IPS-20b (cell line): Measurements from ENCODE around the gene GSK3B.
"Not testable (repeated sequence)": the region's sequence is repeated elsewhere in the genome, so short reads cannot be mapped to it uniquely, and the experiment has no call there.

Source experiments
- H3K27ac ChIP-seq: one replicate; pipeline ENCODE4 v1.5.1; 2013; ENCODE audit warnings: low read length
- H3K27me3 ChIP-seq: 2 replicates; pipeline ENCODE4 v1.6.1; 2013; ENCODE audit warnings: mild to moderate bottlenecking, low read length, inconsistent platforms; ENCODE audit not compliant: insufficient read depth
- H3K36me3 ChIP-seq: 2 replicates; pipeline ENCODE4 v1.6.1; 2013; ENCODE audit warnings: low read depth, mild to moderate bottlenecking, inconsistent platforms, low read length, moderate library complexity; ENCODE audit not compliant: insufficient read depth
- H3K4me1 ChIP-seq: 2 replicates; pipeline ENCODE4 v1.6.1; 2013; ENCODE audit warnings: mild to moderate bottlenecking, control low read depth, inconsistent platforms, low read length, moderate library complexity; ENCODE audit not compliant: insufficient read depth
- H3K4me3 ChIP-seq: 2 replicates; pipeline ENCODE4 v1.5.1; 2013; ENCODE audit warnings: mild to moderate bottlenecking, low read length, inconsistent platforms
- H3K9ac ChIP-seq: 2 replicates; pipeline ENCODE4 v1.6.1; 2013; ENCODE audit warnings: low read depth, mild to moderate bottlenecking, inconsistent platforms, low read length, moderate library complexity
- H3K9me3 ChIP-seq: 2 replicates; pipeline ENCODE4 v1.6.1; 2013; ENCODE audit warnings: mild to moderate bottlenecking, low read depth, low read length, inconsistent platforms; ENCODE audit not compliant: insufficient read depth

Gene GSK3B

DNA sequence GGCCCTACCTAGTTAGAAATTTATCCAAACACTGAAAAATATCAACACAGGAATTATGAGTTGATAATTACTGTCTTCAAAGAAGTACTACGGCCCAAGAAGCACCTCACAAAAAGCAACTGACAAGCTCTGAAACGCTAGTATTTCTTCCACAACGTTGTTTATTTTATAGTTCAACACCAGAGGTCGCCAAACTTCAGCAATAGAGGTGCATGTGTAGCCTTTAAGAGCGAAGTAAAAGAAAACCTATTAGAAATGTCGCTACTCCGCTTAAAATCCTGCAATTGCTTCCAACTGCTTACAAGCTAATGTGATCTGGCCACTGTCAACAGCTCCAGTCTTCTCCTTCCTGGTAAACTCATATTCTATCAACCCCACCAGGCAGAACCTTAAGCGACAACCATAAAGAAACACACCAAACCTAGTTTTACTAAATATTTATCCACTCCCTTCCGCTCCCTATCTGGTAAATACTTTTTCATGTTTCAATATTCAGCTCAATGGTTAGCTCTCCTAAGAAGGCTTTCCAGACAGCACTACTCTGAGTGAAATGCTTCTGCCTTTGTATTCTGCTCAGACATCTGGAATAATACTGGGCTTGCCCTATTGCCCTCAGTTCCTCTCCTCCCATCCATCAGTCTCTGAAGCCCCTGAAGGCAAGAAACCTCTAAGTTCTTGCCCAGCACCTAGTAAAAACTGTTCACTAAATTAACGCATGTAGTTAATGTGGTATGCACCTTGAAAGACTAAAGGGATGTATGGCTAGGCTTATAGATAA, 202.1 kb downstream of the GSK3B start:
- Histone ChIP-seq H3K27me3 (no peaks in the 10 kb centered on the region), H3K36me3 (peaks cover 13% of the 10 kb centered on the region), H3K4me1 (no peaks in the 10 kb centered on the region), H3K27ac (no peak overlapping the region), H3K4me3 (no peak overlapping the region), H3K9ac (no peak overlapping the region), H3K9me3 (peaks cover 10% of the 10 kb centered on the region; the same call in 1 of the 2 replicates)

DNA sequence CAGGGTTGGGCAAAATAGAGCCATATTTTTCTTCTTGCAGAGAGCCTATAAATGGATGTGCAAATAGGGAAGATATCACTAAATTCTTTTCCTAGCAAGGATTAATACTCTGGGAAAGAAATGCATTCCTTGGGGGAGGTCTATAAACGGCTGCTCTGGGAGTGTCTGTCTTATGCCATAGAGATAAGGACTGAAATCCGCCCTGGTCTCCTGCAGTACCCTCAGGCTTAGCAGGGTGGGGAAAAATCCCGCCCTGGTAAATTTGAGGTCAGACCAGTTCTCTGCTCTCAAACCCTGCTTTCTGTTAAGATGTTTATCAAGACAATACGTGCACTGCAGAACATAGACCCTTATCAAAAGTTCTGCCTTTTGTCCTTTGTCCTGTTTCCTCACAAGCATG, 205.6 kb downstream of the GSK3B start:
- Histone ChIP-seq H3K9me3 (peaks cover 10% of the 10 kb centered on the region; the same call in 1 of the 2 replicates), H3K36me3 (peaks cover 19% of the 10 kb centered on the region)
- not testable (repeated sequence) for H3K27ac ChIP-seq, H3K4me1 ChIP-seq, H3K27me3 ChIP-seq, H3K9ac ChIP-seq, H3K4me3 ChIP-seq

DNA sequence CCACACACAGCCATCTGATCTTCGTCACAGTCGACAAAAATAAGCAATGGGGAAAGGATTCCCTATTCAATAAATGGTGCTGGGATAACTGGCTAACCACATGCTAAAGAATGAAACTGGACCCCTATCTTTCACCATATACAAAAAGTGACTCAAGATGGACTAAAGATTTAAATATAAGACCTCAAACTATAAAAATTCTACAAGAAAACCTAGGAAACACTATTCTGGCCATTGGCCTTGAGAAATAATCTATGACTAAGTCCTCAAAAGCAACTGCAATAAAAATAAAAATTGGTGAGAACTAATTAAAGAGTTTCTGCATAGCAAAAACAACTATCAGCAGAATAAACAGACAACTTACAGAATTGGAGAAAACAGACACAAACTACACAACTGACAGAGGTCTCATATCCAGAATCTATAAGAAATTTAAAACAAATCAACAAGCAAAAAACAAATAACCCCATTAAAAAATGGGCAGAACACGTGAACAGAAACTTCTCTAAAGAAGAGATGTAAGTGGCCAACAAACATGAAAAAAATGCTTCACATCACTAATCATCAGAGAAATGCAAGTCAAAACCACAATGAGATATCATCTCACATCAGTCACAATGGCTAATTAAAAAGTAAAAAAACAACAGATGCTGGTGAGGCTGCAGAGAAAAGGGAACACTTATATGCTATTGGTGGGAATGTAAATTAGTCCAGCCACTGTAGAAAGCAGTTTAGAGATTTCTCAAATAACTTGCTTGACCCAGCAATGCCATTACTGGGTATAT, 208.3 kb downstream of the GSK3B start:
- H3K9me3 ChIP-seq, result peaks cover 10% of the 10 kb centered on the region; the same call in 1 of the 2 replicates
- no peak overlapping the region for H3K27ac ChIP-seq
- H3K4me1 ChIP-seq, result no peaks in the 10 kb centered on the region
- no peak overlapping the region for H3K4me3 ChIP-seq
- peaks cover 30% of the 10 kb centered on the region for H3K36me3 ChIP-seq
- H3K27me3 ChIP-seq, result no peaks in the 10 kb centered on the region
- H3K9ac ChIP-seq, result no peak overlapping the region

DNA sequence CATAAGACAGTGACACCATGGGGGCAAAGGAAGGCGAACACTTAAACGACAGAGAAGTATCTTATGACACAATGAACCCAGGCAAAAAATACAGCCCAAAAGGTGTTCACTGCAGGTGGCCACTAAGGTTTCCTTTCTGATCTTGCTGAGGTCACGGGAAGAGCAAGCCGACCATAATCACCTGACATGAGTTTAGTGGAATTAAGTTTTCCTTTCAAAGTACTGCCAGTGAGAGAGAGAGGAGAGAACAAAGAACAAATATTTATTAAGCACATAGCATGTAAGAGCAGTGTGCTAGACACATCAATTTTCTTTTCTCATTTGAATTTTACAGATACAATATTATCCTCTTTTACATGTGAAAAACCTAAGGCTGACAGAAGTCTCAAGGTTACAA, 210.1 kb downstream of the GSK3B start:
- peaks cover 5% of the 10 kb centered on the region; the same call in 1 of the 2 replicates for H3K9me3 ChIP-seq
- no peaks in the 10 kb centered on the region for H3K4me1 ChIP-seq
- H3K27ac ChIP-seq, result no peak overlapping the region
- H3K36me3 ChIP-seq, result peaks cover 36% of the 10 kb centered on the region
- no peaks in the 10 kb centered on the region for H3K27me3 ChIP-seq
- no peak overlapping the region for H3K4me3 ChIP-seq
- no peak overlapping the region for H3K9ac ChIP-seq

DNA sequence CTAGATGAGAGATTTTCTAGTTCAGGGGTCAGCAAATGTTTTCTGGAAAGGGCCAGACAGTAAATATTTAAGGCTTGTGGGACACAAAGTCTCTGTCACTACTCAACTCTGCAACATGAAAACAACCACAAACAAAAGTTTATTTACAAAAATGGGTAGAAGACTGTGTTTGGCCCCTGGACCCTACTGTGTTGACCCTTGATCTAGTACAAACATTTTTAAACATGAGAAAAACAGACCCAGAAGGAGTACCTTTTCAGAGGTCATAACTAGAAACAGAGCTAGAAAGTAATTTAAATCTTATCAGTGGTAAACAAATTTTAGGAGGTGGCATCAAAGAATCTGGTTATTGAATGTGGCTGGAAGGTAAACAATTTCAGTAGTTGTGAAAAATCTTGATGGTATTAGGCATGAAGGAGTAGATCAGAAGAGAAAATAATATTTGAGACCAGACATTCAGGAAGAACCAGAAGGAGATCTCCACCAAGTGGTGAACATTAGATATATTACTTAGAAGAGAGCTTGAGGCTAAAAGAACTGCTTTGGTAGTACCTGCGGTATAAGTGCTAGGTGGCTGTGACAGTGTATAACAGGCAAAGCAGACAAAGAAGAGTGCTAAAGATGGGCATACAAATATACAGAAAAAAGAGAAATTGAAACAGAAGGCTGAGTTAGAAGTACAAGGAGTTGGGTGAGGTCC, 210.6 kb downstream of the GSK3B start:
- Histone ChIP-seq H3K9ac (no peak overlapping the region), H3K27ac (no peak overlapping the region), H3K4me3 (no peak overlapping the region), H3K27me3 (no peaks in the 10 kb centered on the region), H3K9me3 (peaks cover under 1% of the 10 kb centered on the region; the same call in 1 of the 2 replicates), H3K36me3 (peaks cover 32% of the 10 kb centered on the region), H3K4me1 (no peaks in the 10 kb centered on the region)

DNA sequence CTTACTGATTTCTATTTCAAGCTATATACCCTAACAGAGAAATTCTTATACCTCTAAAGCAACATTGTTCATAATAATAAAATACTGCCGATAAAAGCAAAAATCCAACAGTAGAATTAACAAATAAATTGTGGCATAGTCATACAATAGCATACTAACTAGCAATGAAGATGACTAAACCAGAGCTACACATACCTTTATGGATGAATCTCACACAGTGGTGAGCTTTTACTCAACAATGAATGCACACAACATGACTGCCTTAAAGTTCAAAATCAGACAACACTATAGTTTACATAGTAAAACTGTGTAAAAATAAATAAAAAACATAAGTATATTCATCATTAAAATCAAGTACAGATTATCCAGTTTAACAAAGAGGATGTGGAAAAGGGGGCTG, 213.3 kb downstream of the GSK3B start:
- Histone ChIP-seq H3K27me3 (no peaks in the 10 kb centered on the region), H3K9ac (no peak overlapping the region), H3K9me3 (no peaks in the 10 kb centered on the region), H3K27ac (no peak overlapping the region), H3K4me1 (peaks cover 9% of the 10 kb centered on the region; the same call in 1 of the 2 replicates), H3K36me3 (peaks cover 32% of the 10 kb centered on the region), H3K4me3 (no peak overlapping the region)

DNA sequence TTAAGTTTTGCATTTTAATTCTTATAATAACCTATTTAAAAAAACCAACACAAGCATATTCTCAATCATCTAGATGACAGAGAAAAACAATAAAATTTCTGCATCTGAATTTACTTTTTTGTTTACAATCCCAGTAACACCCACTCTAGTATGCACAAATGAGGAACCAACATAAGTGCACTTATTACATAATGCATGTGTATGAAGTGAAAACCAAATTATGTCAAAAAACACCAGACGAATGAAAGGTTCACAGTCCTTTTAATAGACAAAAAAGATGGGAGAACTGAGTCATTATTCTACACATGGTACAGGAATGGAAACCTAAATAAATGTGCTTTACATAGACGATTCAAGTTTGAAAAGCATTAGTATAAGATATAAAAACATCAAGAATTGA, 220.6 kb downstream of the GSK3B start:
- Histone ChIP-seq H3K4me1 (peaks cover 16% of the 10 kb centered on the region; the same call in 1 of the 2 replicates), H3K9me3 (no peaks in the 10 kb centered on the region), H3K27me3 (no peaks in the 10 kb centered on the region), H3K4me3 (no peak overlapping the region), H3K27ac (no peak overlapping the region), H3K36me3 (no peaks in the 10 kb centered on the region), H3K9ac (no peak overlapping the region)

DNA sequence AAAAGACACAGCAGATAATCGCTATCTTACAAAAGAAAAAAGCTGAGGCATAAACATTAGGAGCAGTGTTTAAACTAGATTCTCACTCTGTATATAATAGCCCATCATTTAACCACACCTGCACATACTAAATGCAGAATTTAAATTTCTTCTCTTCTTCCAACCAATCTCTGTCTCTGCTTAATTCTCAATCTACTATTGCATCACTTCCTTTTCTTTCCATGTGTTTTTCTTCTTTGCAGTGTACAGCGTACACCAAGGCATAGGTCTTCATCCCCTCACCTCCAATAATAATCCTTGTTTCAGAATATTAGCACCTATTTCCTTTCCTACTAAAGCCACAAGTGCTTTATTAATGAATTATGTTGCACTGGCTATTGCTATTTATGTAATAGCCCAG, 221.5 kb downstream of the GSK3B start:
- Histone ChIP-seq H3K9ac (no peak overlapping the region), H3K4me1 (peaks cover 16% of the 10 kb centered on the region; the same call in 1 of the 2 replicates), H3K27ac (no peak overlapping the region), H3K36me3 (no peaks in the 10 kb centered on the region), H3K27me3 (no peaks in the 10 kb centered on the region), H3K4me3 (no peak overlapping the region), H3K9me3 (no peaks in the 10 kb centered on the region)

DNA sequence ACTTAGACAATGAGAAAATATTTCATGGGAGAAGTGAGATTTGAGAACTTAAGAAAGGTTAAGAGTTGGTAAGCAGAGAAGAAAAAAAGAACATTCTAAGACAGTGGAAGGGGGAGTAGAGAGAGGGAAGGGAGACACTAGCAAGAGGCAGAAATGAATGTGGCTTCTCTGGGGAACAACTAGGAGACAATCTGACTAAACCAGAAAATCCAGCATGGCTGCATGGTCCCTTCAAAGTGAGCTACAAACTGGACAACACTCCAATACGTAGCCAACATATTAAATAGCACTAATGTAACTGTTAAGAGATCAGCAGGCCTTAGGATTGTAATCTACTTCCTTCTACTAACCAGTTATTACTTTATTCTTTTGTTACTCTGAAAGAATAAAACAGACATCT, 222.7 kb downstream of the GSK3B start:
- Histone ChIP-seq H3K9ac (no peak overlapping the region), H3K4me1 (peaks cover 13% of the 10 kb centered on the region; the same call in 1 of the 2 replicates), H3K4me3 (no peak overlapping the region), H3K27me3 (no peaks in the 10 kb centered on the region), H3K27ac (no peak overlapping the region), H3K36me3 (no peaks in the 10 kb centered on the region), H3K9me3 (no peaks in the 10 kb centered on the region)

DNA sequence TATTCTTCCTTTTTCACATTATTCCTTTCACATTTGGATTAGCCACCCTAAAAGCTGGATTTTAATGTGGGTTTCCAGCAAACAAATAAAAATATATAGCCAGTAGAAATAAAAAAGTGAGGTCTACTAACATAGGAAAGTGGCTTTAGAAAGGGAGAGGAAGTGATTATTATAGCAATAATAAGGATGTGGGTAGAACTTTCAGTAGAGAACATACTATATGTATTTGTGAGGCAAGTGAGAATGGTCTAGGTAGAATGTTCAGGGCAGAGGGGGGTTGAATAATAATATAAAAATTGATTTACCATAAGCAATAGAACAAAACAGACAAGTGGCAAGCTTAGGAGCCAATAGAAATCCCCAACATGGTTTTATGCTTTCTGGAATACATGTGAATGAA, 223.7 kb downstream of the GSK3B start:
- H3K4me1 ChIP-seq, result peaks cover 2% of the 10 kb centered on the region; the same call in 1 of the 2 replicates
- no peak overlapping the region for H3K9ac ChIP-seq
- H3K27me3 ChIP-seq, result no peaks in the 10 kb centered on the region
- no peaks in the 10 kb centered on the region; the same call in 1 of the 2 replicates for H3K36me3 ChIP-seq
- no peaks in the 10 kb centered on the region for H3K9me3 ChIP-seq
- no peak overlapping the region for H3K27ac ChIP-seq
- H3K4me3 ChIP-seq, result no peak overlapping the region

DNA sequence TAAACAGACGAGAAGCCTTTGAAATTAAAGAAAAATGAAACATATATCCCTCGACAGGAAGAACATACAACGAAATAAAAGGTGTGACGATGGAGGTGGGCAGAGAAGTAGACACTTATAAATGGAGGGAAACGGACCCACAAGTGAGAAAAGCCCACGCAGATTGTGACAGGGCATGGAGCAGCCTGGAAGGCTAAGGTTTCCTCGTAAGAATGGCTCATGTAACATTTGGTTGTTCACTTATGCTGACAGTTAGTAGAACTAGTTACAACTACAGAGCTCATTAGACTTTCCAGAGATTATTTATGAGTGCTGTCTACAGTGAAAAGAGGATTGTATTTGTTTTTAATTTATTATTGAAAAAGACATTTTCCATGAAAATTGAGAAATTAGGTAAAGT, 229.8 kb downstream of the GSK3B start:
- Histone ChIP-seq H3K27me3 (no peaks in the 10 kb centered on the region), H3K9me3 (no peaks in the 10 kb centered on the region; the same call in 1 of the 2 replicates), H3K9ac (no peak overlapping the region), H3K4me1 (no peaks in the 10 kb centered on the region), H3K27ac (no peak overlapping the region), H3K36me3 (peaks cover 21% of the 10 kb centered on the region), H3K4me3 (no peak overlapping the region)
